ENCODE results near the gene KLF7. TPM values are rescaled to one million over a fixed set of nuclear protein-coding genes. Genes with fewer than 3 reads are reported as not detected.
"Not testable (repeated sequence)": the region's sequence is repeated elsewhere in the genome, so short reads cannot be mapped to it uniquely, and the experiment has no call there.

KLF7 gene
- total RNA-seq, 4 donors from 2014 or later = 23.0 to 76.3 (median 32.4) TPM

GRCh38 chr2:207038299-207038698, 127.4 kb downstream of the KLF7 start:
- TF ChIP-seq CTCF (IDR thresholded peaks at IDR 0.05) = no peak
- no peak for ATAC-seq (ENCODE audit: low FRiP score)
- DNase-seq (ENCODE audit: low spot score) = no peak

GRCh38 chr2:207037896-207038295, 127.9 kb downstream of the KLF7 start:
- ATAC-seq (ENCODE audit: low FRiP score) (no peak), DNase-seq (ENCODE audit: low spot score) (no peak)
- TF ChIP-seq CTCF (IDR thresholded peaks at IDR 0.05) = no peak

GRCh38 chr2:207037023-207037422, 128.7 kb downstream of the KLF7 start:
- DNase-seq (ENCODE audit: low spot score); ATAC-seq (ENCODE audit: low FRiP score): not testable (repeated sequence)

- DNase-seq (ENCODE audit: low spot score) (no peak), ATAC-seq (ENCODE audit: low FRiP score) (no peak)
- TF ChIP-seq CTCF (IDR thresholded peaks at IDR 0.05) = no peak
These were observed 129.9 kb downstream of the KLF7 start for GRCh38 chr2:207035875-207036274.

GRCh38 chr2:207032490-207032889, 133.3 kb downstream of the KLF7 start:
- no peak for DNase-seq (ENCODE audit: low spot score)
- TF ChIP-seq CTCF (IDR thresholded peaks at IDR 0.05) = no peak
- no peak for ATAC-seq (ENCODE audit: low FRiP score)

Small RNA genes lying within 50 kb of the gene (small RNA-seq; reads per million reads assigned to genes)
- gene MIR2355 (0.77 reads per million), gene MIR7845 (not detected)

Other genes starting within 250 kb of the KLF7 start
- 1 to 10 TPM in 1 of 4 donors, under 1 TPM in 2, not detected in 1; 0.48 to 2.0 (median 0.69) TPM for gene CPO, start 226.4 kb downstream of the KLF7 start, total RNA-seq

All from omental fat pad (tissue), 4 donors.